ENCODE data around the gene CAPN12.

DNA sequence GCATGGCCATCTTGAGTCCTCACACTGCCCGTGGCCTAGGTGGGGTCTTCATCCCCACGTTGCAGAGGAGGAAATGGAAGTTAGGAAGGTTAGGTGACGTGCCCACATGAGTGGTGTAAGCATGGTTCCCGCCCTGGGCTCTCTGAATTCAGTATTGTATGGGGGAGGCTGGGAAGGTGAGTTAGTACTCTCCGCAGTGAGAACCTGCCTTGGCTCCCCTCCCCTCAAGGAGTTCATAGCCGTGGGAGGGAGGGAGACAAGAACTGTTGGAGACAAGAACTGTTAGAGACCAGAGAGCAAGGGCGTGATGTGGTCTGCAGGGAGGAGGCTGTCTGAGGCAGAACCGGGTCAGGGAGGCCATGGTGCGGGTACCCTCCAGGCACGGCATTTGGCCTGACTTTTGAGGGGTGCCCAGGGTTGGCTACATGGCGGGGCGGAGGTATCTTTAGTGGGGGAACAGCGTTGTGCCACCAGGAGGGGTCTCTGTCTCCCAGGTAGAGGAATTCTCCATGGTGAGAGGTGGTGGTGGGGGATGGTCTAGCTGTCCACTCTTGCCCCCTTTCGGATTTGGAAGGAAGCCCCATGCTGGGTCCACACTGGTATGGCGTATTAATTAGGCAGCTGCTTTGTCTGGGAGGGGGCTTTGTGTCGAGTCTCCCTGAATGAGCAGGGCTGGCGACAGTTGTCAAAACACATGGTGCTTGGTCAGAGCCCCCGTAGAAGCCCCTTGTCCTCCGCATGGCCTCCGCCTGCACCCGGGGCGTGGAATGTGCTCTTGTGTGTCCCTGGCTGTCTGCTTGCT lies 45.8 kb downstream of the CAPN12 start:
- TF ChIP-seq, protein P1, sequence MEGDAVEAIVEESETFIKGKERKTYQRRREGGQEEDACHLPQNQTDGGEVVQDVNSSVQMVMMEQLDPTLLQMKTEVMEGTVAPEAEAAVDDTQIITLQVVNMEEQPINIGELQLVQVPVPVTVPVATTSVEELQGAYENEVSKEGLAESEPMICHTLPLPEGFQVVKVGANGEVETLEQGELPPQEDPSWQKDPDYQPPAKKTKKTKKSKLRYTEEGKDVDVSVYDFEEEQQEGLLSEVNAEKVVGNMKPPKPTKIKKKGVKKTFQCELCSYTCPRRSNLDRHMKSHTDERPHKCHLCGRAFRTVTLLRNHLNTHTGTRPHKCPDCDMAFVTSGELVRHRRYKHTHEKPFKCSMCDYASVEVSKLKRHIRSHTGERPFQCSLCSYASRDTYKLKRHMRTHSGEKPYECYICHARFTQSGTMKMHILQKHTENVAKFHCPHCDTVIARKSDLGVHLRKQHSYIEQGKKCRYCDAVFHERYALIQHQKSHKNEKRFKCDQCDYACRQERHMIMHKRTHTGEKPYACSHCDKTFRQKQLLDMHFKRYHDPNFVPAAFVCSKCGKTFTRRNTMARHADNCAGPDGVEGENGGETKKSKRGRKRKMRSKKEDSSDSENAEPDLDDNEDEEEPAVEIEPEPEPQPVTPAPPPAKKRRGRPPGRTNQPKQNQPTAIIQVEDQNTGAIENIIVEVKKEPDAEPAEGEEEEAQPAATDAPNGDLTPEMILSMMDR (conservative IDR thresholded peaks at IDR 0.05; ENCODE audit: low read depth in 2 of 2): peak in 1 of 2 experiments; percentile 50; a peak in 2 of 4 replicates
- TF ChIP-seq POLR2AphosphoS5 (IDR thresholded peaks at IDR 0.05; ENCODE audit: low read depth) (0 out of 2 replicates have a peak, but pooled peaks have one; percentile 18), EZH2 (IDR thresholded peaks at IDR 0.05; ENCODE audit: low read depth, unreplicated experiment) (no peak), JUNB (IDR thresholded peaks at IDR 0.05; ENCODE audit: unreplicated experiment) (no peak), CREB1 (CRISPR knock-in tag; IDR thresholded peaks at IDR 0.05; ENCODE audit: low read depth) (no peak)
